NT2/D1 (cell line): Measurements from ENCODE around the gene P2RX7.

Source experiments
- SUZ12 ChIP-seq: IDR thresholded peaks from 2 replicates; pipeline ENCODE4 v1.6.1; 2011; ENCODE audit not compliant: insufficient read length, insufficient read depth; ENCODE audit errors: extremely low read depth
- ZNF274 ChIP-seq: IDR thresholded peaks from 2 replicates; pipeline ENCODE4 v1.6.1; 2011; ENCODE audit warnings: mild to moderate bottlenecking, low read depth, low read length

GRCh38 chr12:121217761-121218160, 85.1 kb downstream of the P2RX7 start:
- TF ChIP-seq SUZ12: no peak
- TF ChIP-seq ZNF274: no peak
